Gastroesophageal sphincter (tissue), 4 donors: Measurements from ENCODE around the gene TSPOAP1. TPM values are rescaled to one million over a fixed set of nuclear protein-coding genes. Genes with fewer than 3 reads are reported as not detected.

Source experiments
- ATAC-seq: fragments of 150-250 bp; one replicate; pipeline ENCODE4 v1.9.1; 2016; ENCODE audit warnings: mild to moderate bottlenecking, moderate library complexity
- H3K27ac ChIP-seq, 4 donors: fragments of 200-600 bp; sonication (generic) in 3 of 4; 1 replicate in 3 of 4; 2 replicates in 1 of 4; pipeline ENCODE4 v1.5.1; 2016 to 2019
- H3K27me3 ChIP-seq: fragments of 200-600 bp; sonication (generic); one replicate; pipeline ENCODE4 v1.5.1; 2019
- H3K36me3 ChIP-seq, 2 donors: fragments of 200-600 bp; sonication (generic); one replicate each; pipeline ENCODE4 v1.5.1; 2019; ENCODE audit warnings: control low read depth in 1 of 2
- H3K4me1 ChIP-seq, 3 donors: fragments of 200-600 bp; sonication (generic); 1 replicate in 2 of 3; 2 replicates in 1 of 3; pipeline ENCODE4 v1.5.1; 2016 to 2019; ENCODE audit warnings: control low read depth in 2 of 3
- H3K4me3 ChIP-seq, 2 donors: fragments of 200-600 bp; sonication (generic); one replicate each; pipeline ENCODE4 v1.5.1; 2019; ENCODE audit warnings: mild to moderate bottlenecking in 1 of 2, moderate library complexity in 1 of 2
- H3K9me3 ChIP-seq, 3 donors: fragments of 200-600 bp; sonication (generic); one replicate each; pipeline ENCODE4 v1.5.1; 2017 to 2019; ENCODE audit warnings: control low read depth in 2 of 3
- CTCF ChIP-seq, 4 experiments: fragments of 200-600 bp in 2 of 4; fragments of 450-650 bp in 2 of 4; sonication (generic) in 1 of 4; IDR thresholded peaks; one replicate each; pipeline ENCODE4 v1.5.1; 2017 to 2019; ENCODE audit warnings: antibody characterized with exemption in 4 of 4, mild to moderate bottlenecking in 2 of 4, moderate library complexity in 2 of 4
- EP300 ChIP-seq: sonication (generic); formaldehyde crosslinking; IDR thresholded peaks from one replicate; pipeline ENCODE4 v1.6.1; 2017; ENCODE audit warnings: antibody characterized with exemption, mild to moderate bottlenecking
- POLR2A ChIP-seq, 2 donors: fragments of 450-650 bp; IDR thresholded peaks; one replicate each; pipeline ENCODE4 v1.6.1; 2017; ENCODE audit warnings: antibody characterized with exemption in 2 of 2, mild to moderate bottlenecking in 2 of 2, moderate library complexity in 1 of 2
- POLR2AphosphoS5 ChIP-seq: sonication (generic); formaldehyde crosslinking; IDR thresholded peaks from one replicate; pipeline ENCODE4 v1.6.1; 2017; ENCODE audit warnings: antibody characterized with exemption
- WGBS, 2 donors: methylation state at CpG; one replicate each; pipeline ENCODE4 v1.1.5; 2018; ENCODE audit warnings: low coverage in 1 of 2; 5-methylcytosine and 5-hydroxymethylcytosine counted together
- total RNA-seq, 4 donors: library from RNA; depleted of rRNA; stranded (reverse); fragments of >200 nt; gene quantifications; one replicate each; pipeline ENCODE4 v1.1.0, GENCODE V29; 2016

Gene TSPOAP1
- total RNA-seq, result 10 to 100 TPM in 3 of 4 donors, 1 to 10 TPM in 1; 7.4 to 44.8 (median 23.0) TPM

GRCh38 chr17:58328195-58329034 lies at the start of gene TSPOAP1:
Gene TSPOAP1, minus strand, starts transcription at chr17:58328795. Its CDS starts 875 bp downstream, at chr17:58327920.
- TF ChIP-seq POLR2A (IDR thresholded peaks at IDR 0.05) (peak; percentile 8 to 16), POLR2AphosphoS5 (no peak)
- 37% methylated on average over 5 of the region's 23 CpGs; no CpG with 5 or more reads in 1 of the 2 donors for WGBS, 2 donors
- Histone ChIP-seq H3K27ac (no peak within 1 kb of the TSS), H3K9me3 (no peaks in the 10 kb centered on the region), H3K27me3 (peaks cover 5% of the 10 kb centered on the region), H3K4me1 (peaks cover 0 to 33% (median 8%) of the 10 kb centered on the region in 3 donors), H3K36me3 (no peaks in the 10 kb centered on the region), H3K4me3 (peak within 1 kb of the TSS in 1 of 2 donors; percentile 2)
- ATAC-seq, result no peak

- Histone ChIP-seq H3K9me3 (no peaks in the 10 kb centered on the region), H3K4me3 (no peak overlapping the region), H3K27me3 (no peaks in the 10 kb centered on the region), H3K36me3 (no peaks in the 10 kb centered on the region), H3K27ac (no peak overlapping the region), H3K4me1 (no peaks in the 10 kb centered on the region)
- 76 to 90% methylated on average over 2 to 5 of the region's 5 CpGs for WGBS, 2 donors
- TF ChIP-seq POLR2A (IDR thresholded peaks at IDR 0.05) (no peak), POLR2AphosphoS5 (no peak), EP300 (no peak), CTCF (IDR thresholded peaks at IDR 0.05) (no peak)
- ATAC-seq, result no peak
Observed at GRCh38 chr17:58377661-58378060, 49.1 kb upstream of the TSPOAP1 start.

GRCh38 chr17:58377093-58377601 lies 48.6 kb upstream of the TSPOAP1 start:
- ATAC-seq, result no peak
- Histone ChIP-seq H3K4me1 (no peaks in the 10 kb centered on the region), H3K27ac (no peak overlapping the region), H3K27me3 (no peaks in the 10 kb centered on the region), H3K36me3 (no peaks in the 10 kb centered on the region), H3K9me3 (no peaks in the 10 kb centered on the region), H3K4me3 (no peak overlapping the region)
- WGBS, 2 donors, result 65 to 70% methylated on average over 3 of the region's 3 CpGs
- TF ChIP-seq EP300 (no peak), POLR2A (IDR thresholded peaks at IDR 0.05) (no peak), CTCF (IDR thresholded peaks at IDR 0.05) (no peak), POLR2AphosphoS5 (no peak)

- ATAC-seq, result no peak
- Histone ChIP-seq H3K27ac (no peak overlapping the region), H3K36me3 (no peaks in the 10 kb centered on the region), H3K27me3 (no peaks in the 10 kb centered on the region), H3K4me3 (no peak overlapping the region), H3K9me3 (no peaks in the 10 kb centered on the region), H3K4me1 (no peaks in the 10 kb centered on the region)
- TF ChIP-seq POLR2A (IDR thresholded peaks at IDR 0.05) (no peak), POLR2AphosphoS5 (no peak), EP300 (no peak), CTCF (IDR thresholded peaks at IDR 0.05) (no peak)
- WGBS, 2 donors, result 43 to 60% methylated on average over 2 to 4 of the region's 4 CpGs
Observed at GRCh38 chr17:58376472-58377000, 47.9 kb upstream of the TSPOAP1 start.

- no peak for ATAC-seq
- H3K27ac ChIP-seq, result no peak overlapping the region
- 64 to 83% methylated on average over 2 of the region's 2 CpGs for WGBS, 2 donors
Observed at GRCh38 chr17:58375811-58376210, 47.2 kb upstream of the TSPOAP1 start.

More at GRCh38 chr17:58375811-58376210, 47.2 kb upstream of the TSPOAP1 start:
- no peaks in the 10 kb centered on the region for H3K4me1 ChIP-seq
- H3K36me3 ChIP-seq, result no peaks in the 10 kb centered on the region
- TF ChIP-seq POLR2AphosphoS5, result no peak
- TF ChIP-seq POLR2A (IDR thresholded peaks at IDR 0.05), result no peak
- no peak for TF ChIP-seq EP300
- TF ChIP-seq CTCF (IDR thresholded peaks at IDR 0.05), result no peak
- no peaks in the 10 kb centered on the region for H3K9me3 ChIP-seq
- no peaks in the 10 kb centered on the region for H3K27me3 ChIP-seq
- H3K4me3 ChIP-seq, result no peak overlapping the region
